Stimulated activated CD4-positive, alpha-beta T cell treated with anti-CD3 and anti-CD28 coated beads, Interleukin-15, amount 100 ng/mL, for 1 hour (primary cell): ENCODE results near the gene ZNF43.
"Not testable (repeated sequence)": the region's sequence is repeated elsewhere in the genome, so short reads cannot be mapped to it uniquely, and the experiment has no call there.

ENCODE experiments used
- DNase-seq, 2 donors: peaks; one replicate each; pipeline ENCODE4 v3.0.0-alpha.2; 2020; ENCODE audit warnings: low read depth in 1 of 2, low spot score in 1 of 2

The ZNF43 gene

DNA sequence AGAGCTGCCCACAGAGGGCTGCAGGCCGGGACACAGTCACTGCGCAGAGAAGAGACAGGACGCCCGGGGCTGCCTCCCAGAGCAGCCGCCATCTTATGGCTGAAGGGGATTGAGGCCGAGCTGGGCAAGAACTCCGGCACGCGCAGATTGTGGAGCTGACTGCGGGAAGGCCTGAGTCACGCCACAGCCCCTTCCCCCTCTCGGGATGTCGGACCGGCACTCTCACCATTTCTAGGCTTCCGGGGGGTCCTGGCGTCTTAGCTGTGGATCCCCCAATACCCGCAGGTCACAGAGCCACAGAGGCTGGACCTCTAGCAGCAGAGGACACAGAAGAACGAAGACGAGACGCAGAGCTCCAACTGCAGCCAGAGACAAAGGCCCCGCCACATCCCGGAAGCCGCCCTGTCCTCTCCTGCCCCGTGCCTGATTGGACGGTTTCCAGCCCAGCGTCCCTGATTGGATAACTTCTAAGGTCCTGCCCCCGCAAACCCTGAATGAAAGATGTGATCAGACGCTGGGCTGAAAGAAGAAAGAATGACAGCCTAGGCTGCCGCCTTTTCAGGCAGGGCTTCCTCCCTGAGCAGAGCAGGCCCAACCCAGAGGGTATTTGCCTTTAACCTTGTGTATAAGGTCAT, at the start of gene ZNF43:
ZNF43 (minus strand) TSS at position 373 of the 635 bp plus-strand sequence; CDS start at position 229, 144 bp downstream.
- DNase-seq, result peak; percentile 80 to 84

GRCh38 chr19:21885516-21885915, 49.5 kb upstream of the ZNF43 start:
- not testable (repeated sequence) for DNase-seq

GRCh38 chr19:21884786-21885185, 48.8 kb upstream of the ZNF43 start:
- DNase-seq, result not testable (repeated sequence)

GRCh38 chr19:21883516-21883915, 47.5 kb upstream of the ZNF43 start:
- DNase-seq, result no peak

DNA sequence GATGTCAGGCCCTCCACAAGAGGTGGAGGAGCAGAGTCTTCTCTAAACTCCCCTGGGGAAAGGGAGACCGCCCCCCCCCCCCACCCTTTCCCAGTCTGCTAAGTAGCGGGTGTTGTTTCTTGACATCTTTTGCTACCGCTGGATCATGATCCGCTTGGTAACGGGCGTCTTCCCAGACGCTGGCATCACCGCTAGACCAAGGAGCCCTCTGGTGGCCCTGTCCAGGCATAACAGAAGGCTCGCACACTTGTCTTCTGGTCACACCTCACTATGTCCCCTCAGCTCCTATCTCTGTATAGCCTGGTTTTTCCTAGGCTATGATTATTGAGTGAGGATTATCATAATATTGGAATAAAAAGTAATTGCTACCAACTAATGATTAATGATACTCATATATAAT, 44.8 kb upstream of the ZNF43 start:
- not testable (repeated sequence) for DNase-seq

- DNase-seq, result no peak
Observed at GRCh38 chr19:21878646-21879045, 42.7 kb upstream of the ZNF43 start.

GRCh38 chr19:21877976-21878375, 42.0 kb upstream of the ZNF43 start:
- no peak for DNase-seq

- DNase-seq, result not testable (repeated sequence)
Observed at GRCh38 chr19:21876608-21877007, 40.6 kb upstream of the ZNF43 start.

DNA sequence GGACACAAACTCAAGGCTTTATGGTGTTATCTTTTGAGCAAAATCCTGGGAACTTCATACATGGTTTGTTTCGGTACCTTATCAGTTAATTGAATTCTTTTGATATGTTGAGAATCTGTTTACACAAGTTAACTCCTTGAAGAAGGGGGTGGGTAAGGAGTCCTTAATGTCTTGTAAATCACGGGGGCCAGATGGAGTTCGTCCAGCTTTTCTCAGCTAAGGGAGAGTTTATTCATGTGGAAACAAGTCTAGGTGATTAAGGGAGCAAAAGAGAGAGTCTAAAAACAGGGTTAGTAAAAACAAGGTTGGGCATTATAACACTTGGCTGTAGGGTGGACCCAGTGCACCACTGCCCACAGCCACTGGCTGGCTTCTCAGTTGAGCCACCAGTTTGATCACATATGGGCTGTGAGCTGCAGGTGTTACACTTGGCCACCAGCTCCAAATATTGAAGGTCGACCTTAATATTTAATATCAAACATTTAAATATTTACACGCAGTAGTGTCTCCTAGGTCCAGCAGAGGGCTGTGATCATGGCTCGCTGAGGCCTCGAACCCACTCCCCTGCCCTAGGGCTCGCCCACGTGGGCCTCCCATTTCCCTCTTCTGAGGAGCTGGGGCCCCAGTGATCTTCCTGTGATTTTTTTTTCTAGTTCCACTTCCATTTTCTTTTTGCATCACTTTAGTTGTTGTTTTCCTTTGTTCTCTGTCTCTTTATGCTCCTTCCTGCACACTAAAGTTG, 21.0 kb upstream of the ZNF43 start:
- DNase-seq, result no peak

GRCh38 chr19:21851596-21852345, 15.8 kb upstream of the ZNF43 start:
- peak; percentile 71 to 75 for DNase-seq

DNA sequence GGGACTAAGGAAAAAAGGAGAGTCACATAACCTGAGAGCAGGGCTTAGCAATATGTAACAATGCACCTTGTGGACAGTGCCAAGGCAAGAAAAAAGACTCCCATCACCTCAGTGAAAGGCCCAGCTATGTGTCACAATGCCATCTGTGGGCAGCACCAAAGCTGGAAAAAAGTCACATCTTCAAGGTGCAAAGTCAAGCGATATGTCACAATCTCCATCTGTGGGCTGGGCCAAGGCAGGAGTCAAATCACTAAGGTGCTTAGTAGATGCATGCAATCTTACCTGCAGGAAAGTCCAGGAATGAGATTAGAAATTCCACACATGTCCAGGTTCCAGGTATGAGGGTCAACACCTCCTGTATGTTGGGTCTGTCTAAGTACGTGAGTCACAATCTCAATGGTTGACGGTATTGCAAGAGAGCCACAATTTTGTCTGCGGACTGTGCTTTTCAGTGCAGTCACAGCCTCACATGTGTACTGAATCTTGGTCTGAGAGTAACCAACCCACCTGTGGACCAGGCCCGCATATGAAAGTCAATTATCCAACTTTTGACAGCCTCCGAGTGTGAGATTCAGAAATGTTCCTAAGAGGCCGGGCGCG, 14.8 kb upstream of the ZNF43 start:
- no peak for DNase-seq

- DNase-seq, result no peak
Observed at GRCh38 chr19:21848706-21849105, 12.7 kb upstream of the ZNF43 start.

GRCh38 chr19:21843081-21843480, 7.1 kb upstream of the ZNF43 start:
- no peak for DNase-seq

GRCh38 chr19:21841488-21842097, 5.6 kb upstream of the ZNF43 start:
- DNase-seq, result no peak

- DNase-seq, result no peak
Observed at GRCh38 chr19:21841081-21841480, 5.1 kb upstream of the ZNF43 start.

DNA sequence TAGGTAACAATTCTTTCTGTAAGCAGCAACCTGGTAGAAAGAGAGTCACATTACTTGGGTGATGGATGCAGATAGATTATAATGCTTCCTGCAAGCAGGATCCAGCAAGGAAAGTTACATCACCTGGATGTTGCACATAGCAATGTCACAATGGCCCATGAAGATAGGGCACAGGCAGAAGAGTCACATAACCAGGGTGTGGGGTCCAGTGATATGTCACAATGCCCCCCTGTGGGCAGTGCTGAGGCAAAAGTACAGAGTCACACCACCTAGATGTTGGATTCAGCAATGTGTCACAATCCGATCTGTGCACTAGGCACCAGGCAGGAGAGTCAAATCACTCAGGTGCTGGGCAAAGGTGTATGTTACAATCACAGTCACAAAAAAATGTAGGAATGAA, 4.0 kb upstream of the ZNF43 start:
- no peak for DNase-seq

DNA sequence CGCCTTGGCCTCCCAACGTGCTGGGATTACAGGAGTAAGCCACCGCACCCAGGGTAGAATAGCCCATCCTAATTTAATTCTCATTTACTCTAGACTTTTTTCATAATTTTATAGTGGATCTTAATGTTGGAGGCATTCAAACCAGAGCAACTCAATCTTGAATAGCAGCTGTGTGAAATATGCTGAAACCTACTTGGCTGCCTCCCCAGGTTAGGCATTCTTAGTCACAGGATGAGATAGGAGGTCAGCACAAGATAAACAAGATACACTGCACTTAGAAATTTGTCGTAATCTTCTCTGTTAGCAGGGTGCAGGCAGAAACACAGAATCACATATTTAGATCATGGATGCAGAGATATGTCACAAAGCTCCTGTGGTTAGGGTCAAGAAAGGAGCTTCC, 2.7 kb upstream of the ZNF43 start:
- DNase-seq, result no peak

GRCh38 chr19:21835429-21835809, 563 bp downstream of the ZNF43 start:
- no peak for DNase-seq

GRCh38 chr19:21833733-21834132, 2.2 kb downstream of the ZNF43 start:
- DNase-seq, result no peak

DNA sequence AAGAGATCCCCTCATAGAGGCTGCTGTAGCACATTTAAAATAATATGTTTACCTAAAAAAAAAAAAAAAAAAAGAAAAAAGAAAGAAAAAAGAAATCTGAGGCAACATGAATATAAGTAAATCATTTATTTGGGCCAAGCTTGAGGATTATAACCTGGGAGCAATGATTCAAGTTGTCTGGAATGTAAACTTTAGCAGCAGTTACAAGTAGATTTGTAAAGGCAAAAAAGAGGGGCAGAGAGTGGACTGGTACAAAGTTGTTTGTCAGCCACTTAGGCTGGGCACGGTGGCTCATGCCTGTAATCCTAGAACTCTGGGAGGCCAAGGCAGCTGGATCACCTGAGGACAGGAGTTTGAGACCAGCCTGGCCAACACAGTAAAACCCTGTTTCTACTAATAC, 11.3 kb downstream of the ZNF43 start:
- no peak for DNase-seq

- DNase-seq, result no peak
Observed at GRCh38 chr19:21823224-21823623, 12.8 kb downstream of the ZNF43 start.
